8988T (cell line): ENCODE data around the gene MEF2B.
"Not testable (repeated sequence)": the region's sequence is repeated elsewhere in the genome, so short reads cannot be mapped to it uniquely, and the experiment has no call there.

Source experiments
- DNase-seq: peaks from one replicate; pipeline ENCODE4 v3.0.0; 2011

The MEF2B gene

DNA sequence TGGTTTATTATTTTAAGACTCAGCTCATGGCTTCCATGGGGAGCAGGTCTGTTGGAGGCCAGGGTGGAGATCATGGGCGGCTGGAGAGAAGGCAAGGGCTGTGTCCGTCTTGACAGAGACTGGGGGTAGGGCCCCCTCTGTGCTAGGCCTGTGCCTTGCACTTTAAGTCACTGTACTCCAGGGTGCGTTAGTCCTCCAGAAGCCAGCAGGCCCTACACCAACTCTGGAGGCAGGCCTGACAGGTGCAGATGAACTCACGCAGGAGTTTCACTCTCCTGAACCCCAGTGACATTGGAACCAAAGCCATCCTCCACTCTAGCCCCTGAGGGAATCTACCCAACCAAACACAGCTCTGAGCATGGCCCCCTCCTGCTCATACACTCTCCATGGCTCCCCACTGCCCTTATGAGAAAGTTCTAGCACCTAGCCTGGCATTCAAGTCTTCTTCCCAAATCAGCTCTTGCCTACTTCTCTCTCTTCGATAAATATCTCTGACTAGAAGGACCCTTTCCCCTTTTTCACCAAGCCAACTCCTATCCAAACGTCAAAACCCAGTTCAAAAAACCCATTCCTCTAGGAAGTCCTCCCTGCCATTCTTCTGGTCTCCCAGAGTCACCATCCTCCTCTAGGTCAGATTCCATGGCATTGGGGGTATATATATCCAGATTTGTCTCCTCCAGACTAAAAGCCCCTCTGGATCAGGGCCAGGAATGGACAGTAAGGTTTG, 15.1 kb downstream of the MEF2B start:
- DNase-seq, result no peak

DNA sequence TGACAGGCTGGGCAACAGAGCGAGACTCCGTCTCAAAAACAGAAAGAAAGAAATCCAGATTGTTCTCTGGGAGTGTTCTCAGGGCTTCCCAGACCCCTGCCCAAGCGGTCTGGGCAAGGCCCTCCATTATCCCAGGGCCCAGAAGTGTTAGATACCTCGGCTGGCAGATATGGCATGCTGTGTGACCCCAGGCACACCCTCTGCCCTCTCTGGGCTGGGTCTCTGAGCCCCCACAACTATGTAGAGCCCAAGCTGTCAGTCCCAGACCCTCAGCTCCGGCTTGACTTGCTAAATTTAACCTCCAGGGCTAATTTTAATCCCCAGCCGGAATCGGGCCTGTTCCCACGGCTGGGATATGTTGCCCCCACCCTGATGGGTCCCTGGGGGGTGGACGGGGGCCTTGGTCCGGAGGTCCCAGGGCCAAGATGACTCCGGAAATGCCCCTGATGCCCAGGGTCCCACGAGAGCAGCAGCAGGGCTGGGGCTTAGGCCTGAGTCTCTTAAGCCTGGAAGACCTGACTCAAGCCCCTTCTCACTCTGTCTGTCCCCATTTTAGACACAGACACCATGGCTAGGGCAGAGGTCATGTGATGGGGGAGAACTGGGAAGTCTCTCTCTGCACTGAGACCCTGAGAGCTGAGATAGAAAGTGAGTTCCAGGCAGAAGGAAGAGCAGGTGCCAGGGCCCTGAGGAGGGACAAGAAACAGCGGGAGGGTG, 17.2 kb downstream of the MEF2B start:
- DNase-seq, result no peak

- DNase-seq, result no peak
These were observed 18.6 kb downstream of the MEF2B start for GRCh38 chr19:19151418-19151817.

DNA sequence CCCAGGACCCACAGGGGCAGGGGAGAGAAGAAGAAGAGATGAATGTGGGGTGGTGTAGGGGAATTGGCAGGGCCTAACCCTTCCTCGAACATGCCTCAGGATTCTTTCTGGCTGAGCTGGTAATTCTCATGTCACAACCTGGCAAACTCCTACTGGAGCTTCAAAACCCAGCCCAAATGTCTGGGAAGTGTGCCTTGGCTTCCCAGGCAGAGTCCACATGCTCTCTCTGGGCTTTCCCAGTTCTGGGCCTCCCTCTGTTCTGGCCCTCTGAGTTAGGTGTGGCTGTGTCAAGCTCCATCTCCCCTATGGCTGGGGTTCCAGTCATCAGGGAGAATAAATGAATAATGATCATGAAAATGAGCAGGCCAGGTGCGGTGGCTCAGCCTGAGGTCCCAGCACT, 20.6 kb downstream of the MEF2B start:
- DNase-seq, result no peak

GRCh38 chr19:19148504-19148903, 21.6 kb downstream of the MEF2B start:
- not testable (repeated sequence) for DNase-seq

GRCh38 chr19:19147344-19147743, 22.7 kb downstream of the MEF2B start:
- DNase-seq, result no peak

DNA sequence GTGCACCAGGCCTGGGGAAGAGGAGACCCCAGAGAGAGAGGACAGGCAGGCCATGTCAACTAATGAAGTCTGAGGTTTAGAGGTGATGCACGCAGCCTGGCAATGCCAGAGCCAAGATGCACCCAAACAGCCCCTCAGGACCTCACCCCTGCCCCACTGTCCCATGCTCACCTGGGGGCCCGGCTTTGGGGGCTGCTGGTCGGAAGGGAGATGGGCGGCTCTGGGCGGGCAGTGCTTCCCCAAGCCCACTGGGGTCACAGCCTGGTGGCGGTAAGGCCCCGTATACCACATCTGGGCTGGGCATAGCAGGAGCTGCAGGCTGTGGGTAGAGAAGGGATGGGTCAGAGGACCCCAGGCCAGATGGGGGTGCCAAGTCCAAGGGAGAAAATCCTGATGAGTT, 23.2 kb downstream of the MEF2B start:
- DNase-seq, result no peak

GRCh38 chr19:19145684-19146608, 24.1 kb downstream of the MEF2B start:
- DNase-seq, result peak; percentile 77

- no peak for DNase-seq
These were observed 24.8 kb downstream of the MEF2B start for GRCh38 chr19:19145281-19145680.

DNA sequence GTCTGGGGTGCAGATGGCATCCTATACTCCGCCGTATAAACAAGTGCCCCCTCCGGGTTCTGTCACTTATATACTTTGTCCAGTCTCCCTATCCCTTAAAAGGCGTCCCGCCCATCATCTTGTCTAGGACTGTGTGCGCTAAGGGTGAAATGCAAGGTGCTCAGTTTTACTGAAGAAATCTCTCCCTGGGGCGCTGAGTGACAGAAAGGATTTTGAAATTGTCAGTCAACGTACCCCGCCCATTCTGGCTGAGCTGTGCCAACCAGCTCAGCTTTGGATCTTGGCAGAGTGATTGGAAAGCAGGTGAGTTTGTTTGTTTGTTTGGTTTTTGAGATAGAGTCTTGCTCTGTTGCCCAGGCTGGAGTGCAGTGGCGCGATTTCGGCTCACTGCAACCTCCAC, 27.7 kb downstream of the MEF2B start:
- DNase-seq, result no peak

DNA sequence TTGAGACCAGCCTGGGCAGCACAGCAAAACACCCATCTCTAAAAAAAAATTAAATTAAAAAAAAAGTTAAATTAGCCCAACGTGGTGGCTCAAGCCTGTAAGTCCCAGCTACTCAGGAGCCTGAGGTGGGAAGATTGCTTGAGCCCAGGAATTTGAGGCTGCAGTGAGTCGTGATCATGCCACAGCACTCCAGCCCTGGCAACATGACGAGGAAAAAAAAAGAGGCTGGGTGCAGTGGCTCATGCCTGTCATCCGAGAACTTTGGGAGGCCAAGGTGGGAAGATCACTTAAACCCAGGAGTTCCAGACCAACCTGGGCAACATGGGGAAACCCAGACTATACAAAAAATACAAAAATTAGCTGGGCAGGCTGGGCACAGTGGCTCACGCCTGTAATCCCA, 29.6 kb downstream of the MEF2B start:
- no peak for DNase-seq

DNA sequence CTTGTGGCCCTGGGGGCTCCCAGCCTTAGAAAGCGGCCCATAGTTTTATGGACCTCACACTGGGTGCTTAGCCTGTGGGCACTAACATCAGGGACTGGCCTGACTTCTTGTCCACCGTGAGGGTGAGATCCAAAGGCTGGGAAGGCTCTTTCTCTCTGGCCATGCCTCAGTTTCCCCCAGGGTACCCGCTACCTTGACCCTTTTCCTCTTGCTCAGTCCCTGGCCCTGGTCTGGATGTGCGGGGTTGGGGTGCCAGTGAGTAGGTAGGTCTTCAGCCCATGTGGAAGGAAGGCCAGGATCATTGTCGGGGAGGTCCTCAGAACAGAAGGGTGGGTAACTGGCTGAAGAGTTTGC, 30.2 kb downstream of the MEF2B start:
- no peak for DNase-seq

- DNase-seq, result peak; percentile 99
These were observed 31.7 kb downstream of the MEF2B start, which contains the start of gene TMEM161A for GRCh38 chr19:19138109-19138981. Gene TMEM161A, minus strand, starts transcription at chr19:19138478. Its CDS starts 50 bp downstream, at chr19:19138428.

DNA sequence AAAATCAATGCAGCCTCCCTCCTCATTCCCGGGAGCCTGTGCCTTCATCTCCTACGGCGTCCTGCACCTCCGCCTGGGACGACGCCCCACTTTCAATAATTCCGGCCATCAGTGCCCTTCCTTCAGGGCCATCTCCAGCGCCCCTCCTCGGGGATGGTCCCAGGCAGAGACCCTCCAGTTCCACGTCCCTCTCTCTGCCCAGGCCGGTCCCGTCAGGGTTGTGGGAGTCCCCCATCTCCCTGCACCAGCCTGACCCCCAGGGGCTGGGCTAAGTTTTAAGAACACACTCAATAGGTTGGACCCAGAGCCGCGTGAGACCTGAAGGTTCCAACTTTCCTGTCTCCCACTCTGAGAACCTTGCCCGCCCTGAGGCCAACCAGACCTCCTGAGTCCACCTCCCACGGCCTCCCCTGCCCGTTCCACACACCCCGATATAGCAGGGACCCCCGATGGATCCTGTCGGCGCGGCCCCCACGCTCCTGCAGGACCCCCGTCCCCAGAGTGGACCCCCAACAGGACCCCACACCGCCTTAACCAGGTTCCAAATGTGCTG, 32.4 kb downstream of the MEF2B start:
- no peak for DNase-seq

GRCh38 chr19:19135713-19136112, 34.4 kb downstream of the MEF2B start:
- DNase-seq, result not testable (repeated sequence)

DNA sequence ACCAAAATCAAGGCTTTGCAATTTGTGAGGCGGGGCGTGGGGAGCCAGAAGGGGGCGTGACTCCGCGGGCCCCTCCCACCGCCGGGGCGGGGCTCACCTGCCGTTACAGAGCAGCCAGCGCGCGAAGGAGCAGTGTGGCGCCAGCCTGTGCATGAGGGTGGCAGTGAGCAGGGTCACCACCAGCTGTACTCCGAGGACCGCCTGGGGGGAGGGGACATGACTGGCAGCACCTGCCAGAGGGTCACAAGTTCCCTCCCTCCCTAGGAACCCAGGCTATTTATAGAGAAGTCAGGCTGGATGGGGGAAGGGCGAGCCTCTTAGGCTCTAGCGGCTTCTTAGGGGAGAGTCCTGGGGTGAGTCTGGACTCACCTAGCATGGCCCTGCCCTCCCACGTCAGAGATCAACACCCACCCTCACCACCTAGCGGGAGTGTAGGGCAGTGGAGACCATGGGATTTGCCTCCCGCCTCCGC, 35.3 kb downstream of the MEF2B start:
- no peak for DNase-seq

DNA sequence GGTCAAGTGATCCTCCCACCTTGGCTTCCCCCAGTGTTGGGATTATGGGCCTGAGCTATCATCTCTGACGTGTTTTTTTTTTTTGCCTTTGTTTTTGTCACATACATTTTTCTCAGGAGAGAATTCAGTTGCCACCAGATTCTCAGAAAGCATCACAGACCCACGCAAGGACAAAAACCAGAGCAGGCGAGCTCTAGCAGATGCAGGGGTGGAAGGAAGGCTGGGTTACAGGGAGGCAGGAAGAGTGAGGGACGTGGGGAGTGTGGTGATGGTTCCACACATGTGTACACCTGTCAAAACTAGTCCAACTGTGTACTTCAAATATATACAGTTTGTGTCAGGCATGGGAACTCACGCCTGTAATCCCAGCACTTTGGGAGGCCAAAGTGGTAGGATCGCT, 36.1 kb downstream of the MEF2B start:
- DNase-seq, result no peak

GRCh38 chr19:19132912-19133311, 37.2 kb downstream of the MEF2B start:
- DNase-seq, result no peak

GRCh38 chr19:19131989-19132388, 38.1 kb downstream of the MEF2B start:
- DNase-seq, result no peak

- DNase-seq, result no peak
These were observed 44.0 kb downstream of the MEF2B start for GRCh38 chr19:19126102-19126501.

DNA sequence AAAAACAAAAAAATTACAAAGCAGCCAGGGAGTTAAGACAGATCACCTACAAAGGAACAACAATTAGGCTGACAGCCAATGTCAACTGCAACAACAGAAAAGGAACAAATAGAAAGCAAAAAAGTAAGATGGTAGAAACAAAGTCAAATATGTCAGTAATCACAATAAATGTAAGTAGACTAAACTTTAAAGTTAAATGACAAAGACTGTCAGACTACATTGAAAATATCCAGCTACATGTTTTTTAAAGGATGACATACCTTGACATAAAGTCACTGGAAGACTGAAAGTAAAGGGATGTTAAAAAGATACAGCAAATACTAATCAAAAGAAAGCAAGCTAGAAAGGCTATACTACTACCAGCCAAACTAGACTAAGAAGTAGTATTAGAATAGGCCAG, 46.7 kb downstream of the MEF2B start:
- no peak for DNase-seq

GRCh38 chr19:19122902-19123301, 47.2 kb downstream of the MEF2B start:
- DNase-seq, result no peak
